Keratinocyte (primary cell): ENCODE measurements around the gene ENTPD5. TPM values are rescaled to one million over a fixed set of nuclear protein-coding genes. Genes with fewer than 3 reads are reported as not detected.

Experiments used
- DNase-seq: peaks from one replicate; pipeline ENCODE4 v3.0.0-alpha.2; 2011; ENCODE audit warnings: low read depth, missing footprints, low spot score
- FAIRE-seq: peaks from 2 replicates; lab custom pipeline; 2011; peaks lifted over from hg19 to GRCh38; lab: Jason Lieb, UNC
- H2AFZ ChIP-seq: 2 replicates; pipeline ENCODE4 v1.6.0; 2012; ENCODE audit warnings: low read length, control low read depth, inconsistent platforms; ENCODE audit not compliant: control insufficient read depth
- H3K27ac ChIP-seq: 2 replicates; pipeline ENCODE4 v1.5.1; 2011; ENCODE audit warnings: low read length; ENCODE audit not compliant: control insufficient read depth, insufficient read depth
- H3K27me3 ChIP-seq: 3 replicates; pipeline ENCODE4 v1.6.0; 2011; ENCODE audit warnings: low read length; ENCODE audit not compliant: control insufficient read depth, insufficient read depth; ENCODE audit errors: extremely low read depth
- H3K36me3 ChIP-seq, 2 experiments: 2 replicates in 1 of 2; 3 replicates in 1 of 2; pipeline ENCODE4 v1.5.1; 2011; ENCODE audit warnings: low read length in 2 of 2, mild to moderate bottlenecking in 1 of 2; ENCODE audit not compliant: control insufficient read depth in 2 of 2, insufficient read depth in 2 of 2; ENCODE audit errors: extremely low read depth in 1 of 2
- H3K4me1 ChIP-seq: 3 replicates; pipeline ENCODE4 v1.5.1; 2011; ENCODE audit warnings: low read length; ENCODE audit not compliant: control insufficient read depth, insufficient read depth; ENCODE audit errors: extremely low read depth
- H3K4me2 ChIP-seq: 3 replicates; pipeline ENCODE4 v1.6.0; 2011; ENCODE audit warnings: low read depth, low read length; ENCODE audit not compliant: control insufficient read depth, insufficient read depth; ENCODE audit errors: extremely low read depth
- H3K4me3 ChIP-seq, 3 experiments: fragments of 200-600 bp in 1 of 3; sonication (generic) in 1 of 3; 2 replicates in 2 of 3; 3 replicates in 1 of 3; pipeline ENCODE4 v1.5.1; 2011 to 2016; ENCODE audit warnings: low read length in 3 of 3, mild to moderate bottlenecking in 3 of 3, control low read depth in 2 of 3, inconsistent platforms in 1 of 3, low read depth in 1 of 3, mixed read lengths in 1 of 3, mixed run types in 1 of 3, moderate library complexity in 1 of 3; ENCODE audit not compliant: control insufficient read depth in 2 of 3, insufficient read depth in 2 of 3; ENCODE audit errors: extremely low read depth in 1 of 3
- H3K79me2 ChIP-seq: 2 replicates; pipeline ENCODE4 v1.6.0; 2012; ENCODE audit warnings: low read length; ENCODE audit not compliant: control insufficient read depth, insufficient read depth
- H3K9ac ChIP-seq: 3 replicates; pipeline ENCODE4 v1.6.0; 2011; ENCODE audit warnings: low read length; ENCODE audit not compliant: control insufficient read depth, insufficient read depth; ENCODE audit errors: extremely low read depth
- H3K9me1 ChIP-seq: 3 replicates; pipeline ENCODE4 v1.6.0; 2011; ENCODE audit warnings: low read length; ENCODE audit not compliant: control insufficient read depth, insufficient read depth; ENCODE audit errors: extremely low read depth
- H3K9me3 ChIP-seq: 2 replicates; pipeline ENCODE4 v1.5.1; 2012; ENCODE audit warnings: low read depth, low read length; ENCODE audit not compliant: control insufficient read depth
- H4K20me1 ChIP-seq: 3 replicates; pipeline ENCODE4 v1.6.0; 2011; ENCODE audit warnings: low read length; ENCODE audit not compliant: control insufficient read depth, insufficient read depth; ENCODE audit errors: extremely low read depth
- CTCF ChIP-seq, 3 experiments: IDR thresholded peaks in 1 of 3; conservative IDR thresholded peaks in 1 of 3; optimal IDR thresholded peaks in 1 of 3; 2 replicates in 2 of 3; 3 replicates in 1 of 3; pipeline versions ENCODE3 to v1.5.1; 2011; ENCODE audit warnings: low read length in 3 of 3, mild to moderate bottlenecking in 3 of 3, moderate library complexity in 2 of 3, control low read depth in 1 of 3, inconsistent platforms in 1 of 3; ENCODE audit not compliant: insufficient read depth in 2 of 3; ENCODE audit errors: extremely low read depth in 1 of 3
- EZH2 ChIP-seq: IDR thresholded peaks from one replicate; pipeline ENCODE4 v1.6.1; 2012; ENCODE audit warnings: inconsistent platforms, mild to moderate bottlenecking, low read length, moderate library complexity
- dilution Hi-C: fragments of 300-500 bp; cut with MboI; formaldehyde crosslinking; loops from one replicate; pipeline ENCODE4 v1.7.0; 2020; ENCODE audit warnings: low sequenced_read_pairs; ENCODE audit not compliant: extremely low pct_ligation_motif_present
- polyA plus RNA-seq, 5 experiments: library from polyadenylated mRNA; depleted of rRNA in 3 of 5; stranded (reverse) in 3 of 5; stranded (forward) in 1 of 5; unstranded in 1 of 5; fragments of >200 nt; gene quantifications; 1 replicate in 1 of 5; 2 replicates in 3 of 5; 3 replicates in 1 of 5; pipeline versions ENCODE4 v1.2.1 to v1.2.3, GENCODE V29; 2011 to 2012; ENCODE audit warnings: missing spikeins in 2 of 5, low read depth in 1 of 5, low replicate concordance in 1 of 5

The ENTPD5 gene
- polyA plus RNA-seq, 1 donor (not counting 4 experiments of a cell fraction or from before 2014, with no cell fraction given) = 10.5 TPM

- Histone ChIP-seq H3K4me2 (no peak overlapping the region), H3K79me2 (no peaks in the 10 kb centered on the region), H3K36me3 (no peaks in the 10 kb centered on the region)
Observed at GRCh38 chr14:74022346-74022745, 3.3 kb upstream of the ENTPD5 start.

GRCh38 chr14:74019408-74020137 is 485 bp upstream of the ENTPD5 start:
- TF ChIP-seq EZH2 (no peak), CTCF (optimal IDR thresholded peaks at IDR 0.05 in 1 of 3, IDR thresholded peaks at IDR 0.05 in 1 of 3, conservative IDR thresholded peaks at IDR 0.05 in 1 of 3; ENCODE audit: extremely low read depth in 1 of 3, insufficient read depth in 2 of 3, low read length in 3 of 3) (no peak)
- peak overlapping the region; percentile 68 to 80 (median 80) for H3K4me3 ChIP-seq
- H3K27ac ChIP-seq = peak overlapping the region; percentile 63
- H3K9me3 ChIP-seq = no peaks in the 10 kb centered on the region
- no peak for DNase-seq
- H3K36me3 ChIP-seq = no peaks in the 10 kb centered on the region
- H4K20me1 ChIP-seq = no peaks in the 10 kb centered on the region
- peak overlapping the region; percentile 78 for H2AFZ ChIP-seq
- no peaks in the 10 kb centered on the region for H3K27me3 ChIP-seq
- dilution Hi-C loops = no loop called here
- peak overlapping the region; percentile 95 for H3K9ac ChIP-seq
- FAIRE-seq = no peak
- H3K79me2 ChIP-seq = no peaks in the 10 kb centered on the region
- peaks cover 9% of the 10 kb centered on the region for H3K4me1 ChIP-seq
- peak overlapping the region; percentile 79 for H3K4me2 ChIP-seq
- H3K9me1 ChIP-seq = no peaks in the 10 kb centered on the region

More at GRCh38 chr14:74022346-74022745, 3.3 kb upstream of the ENTPD5 start:
- no peak overlapping the region for H3K9ac ChIP-seq
- no peaks in the 10 kb centered on the region for H4K20me1 ChIP-seq
- peaks cover 9% of the 10 kb centered on the region for H3K4me1 ChIP-seq
- no peak for TF ChIP-seq EZH2
- no peak for TF ChIP-seq CTCF (optimal IDR thresholded peaks at IDR 0.05 in 1 of 3, IDR thresholded peaks at IDR 0.05 in 1 of 3, conservative IDR thresholded peaks at IDR 0.05 in 1 of 3; ENCODE audit: extremely low read depth in 1 of 3, insufficient read depth in 2 of 3, low read length in 3 of 3)
- H2AFZ ChIP-seq = no peak overlapping the region
- no peak overlapping the region for H3K4me3 ChIP-seq
- H3K9me3 ChIP-seq = no peaks in the 10 kb centered on the region
- dilution Hi-C loops = no loop called here
- no peak overlapping the region for H3K27ac ChIP-seq
- no peaks in the 10 kb centered on the region for H3K9me1 ChIP-seq
- no peak for DNase-seq
- H3K27me3 ChIP-seq = no peaks in the 10 kb centered on the region
- no peak for FAIRE-seq
